HepG2 (cell line): ENCODE results near the gene IQCE. TPM values are rescaled to one million over a fixed set of nuclear protein-coding genes. Genes with fewer than 3 reads are reported as not detected.
A peak's percentile ranks its signal among the peaks of the same experiment; 100 is the strongest.

ENCODE experiments used
- ASH2L ChIP-seq: fragments of 300-600, 200-600 bp; sonication (generic); IDR thresholded peaks from 2 replicates; pipeline ENCODE4 v1.7.0; 2017; ENCODE audit warnings: low read depth, mild to moderate bottlenecking, moderate library complexity, mixed read lengths, low read length; ENCODE audit not compliant: insufficient read length
- CBX5 ChIP-seq: sonication (generic); formaldehyde crosslinking; IDR thresholded peaks from 2 replicates; pipeline ENCODE4 v1.4.0; 2020; ENCODE audit warnings: missing genetic modification reagents, borderline replicate concordance
- EED ChIP-seq: sonication (generic); formaldehyde crosslinking; IDR thresholded peaks from 2 replicates; pipeline ENCODE4 v1.5.0; 2020; ENCODE audit warnings: mild to moderate bottlenecking, missing genetic modification reagents
- ELK4 ChIP-seq: sonication (generic); formaldehyde crosslinking; IDR thresholded peaks from 2 replicates; pipeline ENCODE4 v1.9.0; 2021; ENCODE audit warnings: missing genetic modification reagents, borderline replicate concordance
- FIP1L1 ChIP-seq: fragments of 200-400 bp; formaldehyde crosslinking; IDR thresholded peaks from 2 replicates; pipeline ENCODE4 v1.6.1; 2018; ENCODE audit warnings: low read depth, mild to moderate bottlenecking, low read length, moderate library complexity, borderline replicate concordance; ENCODE audit not compliant: insufficient read depth
- HMG20A ChIP-seq: IDR thresholded peaks from 2 replicates; pipeline ENCODE4 v1.6.1; 2016; ENCODE audit warnings: borderline replicate concordance
- HNF1B ChIP-seq: sonication (generic); formaldehyde crosslinking; IDR thresholded peaks from 2 replicates; pipeline ENCODE4 v1.5.1; 2020; ENCODE audit warnings: mild to moderate bottlenecking, moderate library complexity, missing genetic modification reagents
- MAX ChIP-seq: IDR thresholded peaks from 2 replicates; pipeline ENCODE4 v1.6.1; 2012; ENCODE audit warnings: inconsistent platforms
- NFE2 ChIP-seq: sonication (generic); formaldehyde crosslinking; IDR thresholded peaks from 2 replicates; pipeline ENCODE4 v1.4.0; 2020; ENCODE audit warnings: missing genetic modification reagents
- NFRKB ChIP-seq: fragments of 450-650 bp; IDR thresholded peaks from 2 replicates; pipeline ENCODE4 v1.6.1; 2017
- RBM39 ChIP-seq: fragments of 200-400 bp; formaldehyde crosslinking; IDR thresholded peaks from one replicate; pipeline ENCODE4 v1.6.1; 2018; ENCODE audit warnings: antibody characterized with exemption, mild to moderate bottlenecking, low read depth, low read length; ENCODE audit not compliant: poor library complexity, severe bottlenecking
- TCF7 ChIP-seq: sonication (generic); IDR thresholded peaks from 2 replicates; pipeline ENCODE4 v1.6.1; 2016; ENCODE audit warnings: antibody characterized with exemption, low read depth
- XBP1 ChIP-seq: sonication (generic); formaldehyde crosslinking; IDR thresholded peaks from 2 replicates; pipeline ENCODE4 v1.5.0; 2020; ENCODE audit warnings: missing genetic modification reagents
- ZIK1 ChIP-seq: sonication (generic); formaldehyde crosslinking; IDR thresholded peaks from 2 replicates; pipeline ENCODE4 v1.5.0; 2020; ENCODE audit warnings: mild to moderate bottlenecking, low read depth, missing genetic modification reagents, borderline replicate concordance
- ZNF10 ChIP-seq: sonication (generic); formaldehyde crosslinking; IDR thresholded peaks from 2 replicates; pipeline ENCODE4 v1.4.0; 2020; ENCODE audit warnings: mild to moderate bottlenecking, low read depth, missing genetic modification reagents, borderline replicate concordance
- ZNF101 ChIP-seq: sonication (generic); formaldehyde crosslinking; IDR thresholded peaks from 2 replicates; pipeline ENCODE4 v1.4.0; 2020; ENCODE audit warnings: mild to moderate bottlenecking, low read depth, missing genetic modification reagents, borderline replicate concordance
- ZNF18 ChIP-seq: sonication (generic); formaldehyde crosslinking; IDR thresholded peaks from 2 replicates; pipeline ENCODE4 v1.8.0; 2022; ENCODE audit warnings: mild to moderate bottlenecking, missing genetic modification reagents; ENCODE audit not compliant: insufficient replicate concordance
- ZNF235 ChIP-seq: sonication (generic); formaldehyde crosslinking; IDR thresholded peaks from 2 replicates; pipeline ENCODE4 v1.8.1; 2023; ENCODE audit warnings: mild to moderate bottlenecking, missing genetic modification reagents, borderline replicate concordance
- ZNF24 ChIP-seq: fragments of 450-650 bp; IDR thresholded peaks from 2 replicates; pipeline ENCODE4 v1.6.1; 2017; ENCODE audit warnings: antibody characterized with exemption, mild to moderate bottlenecking
- ZNF354B ChIP-seq: sonication (generic); formaldehyde crosslinking; IDR thresholded peaks from 2 replicates; pipeline ENCODE4 v1.8.0; 2022; ENCODE audit warnings: mild to moderate bottlenecking, missing genetic modification reagents
- ZNF547 ChIP-seq: sonication (generic); formaldehyde crosslinking; IDR thresholded peaks from 2 replicates; pipeline ENCODE4 v1.5.1; 2020; ENCODE audit warnings: mild to moderate bottlenecking, missing genetic modification reagents
- ZNF678 ChIP-seq: sonication (generic); formaldehyde crosslinking; IDR thresholded peaks from 2 replicates; pipeline ENCODE4 v1.4.0; 2020; ENCODE audit warnings: mild to moderate bottlenecking, missing genetic modification reagents
- ZNF737 ChIP-seq: sonication (generic); formaldehyde crosslinking; IDR thresholded peaks from 2 replicates; pipeline ENCODE4 v1.5.0; 2020; ENCODE audit warnings: missing genetic modification reagents, mild to moderate bottlenecking, borderline replicate concordance
- ZNF781 ChIP-seq: sonication (generic); formaldehyde crosslinking; IDR thresholded peaks from 2 replicates; pipeline ENCODE4 v1.5.1; 2020; ENCODE audit warnings: borderline replicate concordance, mild to moderate bottlenecking, missing genetic modification reagents; ENCODE audit errors: not compliant biosample characterization
- ZNF83 ChIP-seq: sonication (generic); formaldehyde crosslinking; IDR thresholded peaks from 2 replicates; pipeline ENCODE4 v1.4.0; 2020; ENCODE audit warnings: missing genetic modification reagents, mild to moderate bottlenecking, borderline replicate concordance
- polyA plus RNA-seq, 8 experiments: library from polyadenylated mRNA; depleted of rRNA in 3 of 8; stranded (reverse) in 7 of 8; unstranded in 1 of 8; fragments of >200 nt; fragmentation: Illumina TruSeq in 4 of 8; extraction: Trizol in 4 of 8; gene quantifications; 2 replicates each; pipeline versions ENCODE4 v1.2.1 to v1.2.3, GENCODE V29; 2011 to 2016; ENCODE audit warnings: low read depth in 4 of 8, missing spikeins in 1 of 8, mixed read lengths in 1 of 8; ENCODE audit not compliant: insufficient read depth in 1 of 8
- total RNA-seq, 5 experiments: library from RNA; depleted of rRNA; stranded (reverse); fragments of >200 nt; fragmentation: Illumina TruSeq; extraction: Trizol; gene quantifications; 2 replicates each; pipeline ENCODE4 v1.2.3, GENCODE V29; 2016; ENCODE audit warnings: low read depth in 1 of 5

IQCE gene
- total and polyA plus RNA-seq, 2 of the 13 experiments (the other 11 are each of a cell fraction or from before 2014, with no cell fraction given): 1.5 to 2.5 TPM

GRCh38 chr7:2663121-2663886 lies 104.5 kb downstream of the IQCE start (continued):
- TF ChIP-seq XBP1 (CRISPR knock-in tag) (0 out of 2 replicates have a peak, but pooled peaks have one; percentile 76), ZNF547 (CRISPR knock-in tag) (peak; percentile 96), ZNF354B (CRISPR knock-in tag) (no peak), TCF7 (no peak), FIP1L1 (0 out of 2 replicates have a peak, but pooled peaks have one; percentile 22), ZNF24 (no peak), NFE2 (CRISPR knock-in tag) (no peak), ZNF235 (CRISPR knock-in tag) (no peak), ZNF678 (CRISPR knock-in tag) (0 out of 2 replicates have a peak, but pooled peaks have one; percentile 27), ZIK1 (peak; percentile 86; the same call in 1 of the 2 replicates), ZNF737 (CRISPR knock-in tag) (peak; percentile 95), HMG20A (CRISPR knock-in tag) (peak; percentile 81; the same call in 1 of the 2 replicates), ZNF18 (CRISPR knock-in tag) (no peak), RBM39 (no peak), ZNF781 (CRISPR knock-in tag) (peak; percentile 80), ZNF83 (peak; percentile 66; the same call in 1 of the 2 replicates), EED (CRISPR knock-in tag) (peak; percentile 95), ZNF10 (CRISPR knock-in tag) (no peak), CBX5 (CRISPR knock-in tag) (peak; percentile 75; the same call in 1 of the 2 replicates), ZNF101 (CRISPR knock-in tag) (no peak), NFRKB (no peak), ELK4 (CRISPR knock-in tag) (0 out of 2 replicates have a peak, but pooled peaks have one; percentile 14), MAX (peak; percentile 99), ASH2L (no peak), HNF1B (peak; percentile 75; the same call in 1 of the 2 replicates)
